Kidney (tissue), 14 donors: ENCODE measurements around the gene GLRX. TPM values are rescaled to one million over a fixed set of nuclear protein-coding genes. Genes with fewer than 3 reads are reported as not detected.

Experiments
- DNase-seq, 5 donors: peaks; one replicate each; pipeline ENCODE4 v3.0.0-alpha.2; 2013 to 2020
- FAIRE-seq: peaks from 2 replicates; lab custom pipeline; 2012; peaks lifted over from hg19 to GRCh38; lab: Jason Lieb, UNC
- H3K27ac ChIP-seq, 2 donors: one replicate each; pipeline ENCODE4 v1.7.0; 2013; ENCODE audit warnings: low read depth in 2 of 2, low read length in 2 of 2, inconsistent platforms in 1 of 2
- H3K27me3 ChIP-seq: one replicate; pipeline ENCODE4 v1.7.1; 2013; ENCODE audit warnings: low read length, inconsistent platforms; ENCODE audit not compliant: control insufficient read depth, insufficient read depth
- H3K36me3 ChIP-seq, 3 donors: one replicate each; pipeline versions ENCODE4 v1.7.0 to v1.7.1; 2013; ENCODE audit warnings: low read length in 3 of 3, control low read depth in 1 of 3, inconsistent platforms in 1 of 3; ENCODE audit not compliant: insufficient read depth in 3 of 3, control insufficient read depth in 2 of 3
- H3K4me1 ChIP-seq, 3 donors: one replicate each; pipeline versions ENCODE4 v1.7.0 to v1.7.1; 2013; ENCODE audit warnings: low read length in 3 of 3, inconsistent platforms in 1 of 3, low read depth in 1 of 3; ENCODE audit not compliant: control insufficient read depth in 2 of 3, insufficient read depth in 2 of 3
- H3K4me3 ChIP-seq, 3 donors: one replicate each; pipeline versions ENCODE4 v1.7.0 to v1.8.1; 2013; ENCODE audit warnings: low read length in 3 of 3, control low read depth in 1 of 3, inconsistent platforms in 1 of 3
- H3K9ac ChIP-seq, 3 donors: one replicate each; pipeline versions ENCODE4 v1.7.0 to v1.7.1; 2013; ENCODE audit warnings: low read length in 3 of 3, control low read depth in 1 of 3, inconsistent platforms in 1 of 3
- H3K9me3 ChIP-seq, 3 donors: one replicate each; pipeline versions ENCODE4 v1.7.0 to v1.7.1; 2013; ENCODE audit warnings: low read length in 3 of 3, control low read depth in 1 of 3, inconsistent platforms in 1 of 3; ENCODE audit not compliant: control insufficient read depth in 2 of 3, insufficient read depth in 1 of 3
- intact Hi-C: fragments of 100-400 bp; cut with DNase I; formaldehyde crosslinking; loops from one replicate; pipeline ENCODE4 v1.11.1; 2022
- polyA plus RNA-seq: library from polyadenylated mRNA; stranded (reverse); fragments of 350-450 nt; fragmentation: Illumina TruSeq; extraction: RNeasy Lipid Tissue Mini Kit (QIAGEN cat#74804); gene quantifications from one replicate; pipeline ENCODE4 v1.2.3, GENCODE V29; 2014; ENCODE audit warnings: low read depth, low replicate concordance; ENCODE audit not compliant: insufficient read depth
- total RNA-seq: library from RNA; stranded (reverse); fragmentation: NEBNext Ultra II Directional; extraction: Animal tissue kit (Norgen Biotek cat#: 25700); gene quantifications from one replicate; pipeline ENCODE4 v1.2.1, GENCODE V29; 2021
- TF ChIP-seq, protein P1 (sequence below): IDR thresholded peaks from 3 replicates; pipeline ENCODE4 v1.5.1; 2012; ENCODE audit warnings: mild to moderate bottlenecking, moderate library complexity, borderline replicate concordance; ENCODE audit not compliant: insufficient read depth; ENCODE audit errors: extremely low read depth
- donor health status: control.
- donor health status: control.
- donor health status: control.
- donor health status: control.
- donor health status: control.
- donor health status: DM: yes; HTN: yes; CAD: no.
- donor health status: Normal renal cell carcinoma (clear cell type).

Gene GLRX
- total and polyA plus RNA-seq, 2 donors from 2014 or later = 57.4 to 324 TPM

DNA sequence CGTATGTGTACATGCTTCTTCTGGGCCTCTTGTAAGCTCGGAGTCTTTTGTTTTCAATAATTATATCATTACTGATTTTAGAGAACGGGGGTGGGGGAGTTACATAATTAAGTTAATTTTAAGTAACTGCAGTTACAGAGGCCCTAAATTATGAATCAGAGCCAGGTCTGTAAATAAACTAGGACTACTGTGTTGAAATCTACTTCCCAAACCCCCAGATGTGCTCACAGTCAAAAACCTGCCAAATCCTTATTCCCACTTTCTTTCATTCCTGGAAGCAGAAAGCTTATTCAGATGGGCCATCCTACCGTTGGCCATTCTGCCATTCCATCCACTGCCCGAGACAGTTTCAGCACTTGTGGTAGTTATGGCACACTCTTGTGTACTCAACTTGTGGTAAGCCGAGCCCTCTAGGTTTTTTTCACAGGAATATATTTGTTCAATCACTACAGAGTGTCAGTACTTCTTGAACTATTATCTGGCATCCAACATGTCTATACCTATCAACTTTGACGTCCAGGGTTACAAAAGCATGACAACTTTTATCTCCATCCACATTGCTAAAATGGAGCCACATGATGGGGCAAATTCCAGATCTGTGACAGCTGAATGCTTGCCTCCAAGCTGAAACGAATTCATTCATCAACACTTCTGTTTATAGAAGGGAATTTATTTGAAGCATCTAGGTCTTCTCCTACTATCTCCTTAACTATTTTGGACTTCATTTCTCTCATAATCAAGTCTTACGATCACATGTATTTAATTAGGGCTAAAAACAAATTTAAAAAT lies 37.8 kb downstream of the GLRX start:
- H3K4me3 ChIP-seq = no peak overlapping the region
- H3K4me1 ChIP-seq = peaks cover 0 to 13% (median 2%) of the 10 kb centered on the region in 3 donors
- no peaks in the 10 kb centered on the region for H3K27me3 ChIP-seq
- no peak for DNase-seq
- intact Hi-C loops = loop anchor here (5.0 kb wide), 1 partner anchor 63 kb away; no protein-coding TSS in a partner anchor
- TF ChIP-seq, protein P1, sequence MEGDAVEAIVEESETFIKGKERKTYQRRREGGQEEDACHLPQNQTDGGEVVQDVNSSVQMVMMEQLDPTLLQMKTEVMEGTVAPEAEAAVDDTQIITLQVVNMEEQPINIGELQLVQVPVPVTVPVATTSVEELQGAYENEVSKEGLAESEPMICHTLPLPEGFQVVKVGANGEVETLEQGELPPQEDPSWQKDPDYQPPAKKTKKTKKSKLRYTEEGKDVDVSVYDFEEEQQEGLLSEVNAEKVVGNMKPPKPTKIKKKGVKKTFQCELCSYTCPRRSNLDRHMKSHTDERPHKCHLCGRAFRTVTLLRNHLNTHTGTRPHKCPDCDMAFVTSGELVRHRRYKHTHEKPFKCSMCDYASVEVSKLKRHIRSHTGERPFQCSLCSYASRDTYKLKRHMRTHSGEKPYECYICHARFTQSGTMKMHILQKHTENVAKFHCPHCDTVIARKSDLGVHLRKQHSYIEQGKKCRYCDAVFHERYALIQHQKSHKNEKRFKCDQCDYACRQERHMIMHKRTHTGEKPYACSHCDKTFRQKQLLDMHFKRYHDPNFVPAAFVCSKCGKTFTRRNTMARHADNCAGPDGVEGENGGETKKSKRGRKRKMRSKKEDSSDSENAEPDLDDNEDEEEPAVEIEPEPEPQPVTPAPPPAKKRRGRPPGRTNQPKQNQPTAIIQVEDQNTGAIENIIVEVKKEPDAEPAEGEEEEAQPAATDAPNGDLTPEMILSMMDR = no peak
- no peak overlapping the region for H3K27ac ChIP-seq
- no peak for FAIRE-seq
- H3K9me3 ChIP-seq = no peaks in the 10 kb centered on the region
- H3K9ac ChIP-seq = no peak overlapping the region
- no peaks in the 10 kb centered on the region for H3K36me3 ChIP-seq

DNA sequence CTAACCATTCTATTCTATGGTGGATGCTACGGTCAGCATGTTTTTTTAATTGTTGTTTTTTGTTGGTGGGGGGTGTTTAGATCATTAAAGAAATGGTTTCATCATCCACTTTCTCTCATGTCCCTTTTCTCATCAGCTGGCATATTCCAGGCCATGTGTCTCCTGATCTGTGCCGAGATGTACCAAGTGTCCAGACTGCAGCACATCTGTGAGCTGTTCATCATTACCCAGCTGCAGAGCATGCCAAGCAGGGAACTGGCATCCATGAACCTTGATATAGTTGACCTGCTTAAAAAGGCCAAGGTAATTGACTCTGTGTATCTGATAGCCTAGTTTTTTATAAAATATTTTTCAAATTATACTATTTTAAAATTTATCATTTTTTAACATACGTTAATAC lies 38.9 kb downstream of the GLRX start:
- intact Hi-C loops = no loop called here
- no peak overlapping the region for H3K9ac ChIP-seq
- H3K27me3 ChIP-seq = no peaks in the 10 kb centered on the region
- TF ChIP-seq, protein P1 = no peak
- H3K9me3 ChIP-seq = no peaks in the 10 kb centered on the region
- no peak for DNase-seq
- H3K36me3 ChIP-seq = no peaks in the 10 kb centered on the region
- H3K4me1 ChIP-seq = peaks cover 2 to 21% (median 3%) of the 10 kb centered on the region in 3 donors
- FAIRE-seq = no peak
- H3K27ac ChIP-seq = no peak overlapping the region
- H3K4me3 ChIP-seq = no peak overlapping the region

DNA sequence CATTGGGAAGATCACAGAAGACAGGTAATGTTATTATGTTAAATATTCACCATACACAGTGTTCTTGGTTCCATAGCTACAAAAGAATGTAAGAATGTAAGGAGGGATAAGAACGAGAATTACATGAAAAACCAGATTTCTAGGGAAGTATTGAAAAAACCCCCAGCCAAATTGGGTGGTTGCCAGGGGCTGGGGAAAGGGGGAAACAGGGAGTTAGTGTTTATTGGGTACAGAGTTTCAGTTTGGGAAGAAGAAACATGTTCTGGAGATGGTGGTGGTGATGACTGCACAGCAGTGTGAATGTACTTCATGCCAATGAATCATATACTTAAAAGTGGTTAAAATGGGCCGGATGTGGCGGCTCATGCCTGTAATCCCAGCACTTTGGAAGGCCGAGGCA lies 40.3 kb downstream of the GLRX start:
- DNase-seq (no peak), FAIRE-seq (no peak)
- H3K4me3 ChIP-seq = no peak overlapping the region
- no peaks in the 10 kb centered on the region for H3K27me3 ChIP-seq
- intact Hi-C loops = no loop called here
- TF ChIP-seq, protein P1 = no peak
- peaks cover 2 to 21% (median 3%) of the 10 kb centered on the region in 3 donors for H3K4me1 ChIP-seq
- no peaks in the 10 kb centered on the region for H3K9me3 ChIP-seq
- H3K27ac ChIP-seq = no peak overlapping the region
- H3K9ac ChIP-seq = no peak overlapping the region
- no peaks in the 10 kb centered on the region for H3K36me3 ChIP-seq
